Measurements from ENCODE around the gene GSTM3.

Gene GSTM3

DNA sequence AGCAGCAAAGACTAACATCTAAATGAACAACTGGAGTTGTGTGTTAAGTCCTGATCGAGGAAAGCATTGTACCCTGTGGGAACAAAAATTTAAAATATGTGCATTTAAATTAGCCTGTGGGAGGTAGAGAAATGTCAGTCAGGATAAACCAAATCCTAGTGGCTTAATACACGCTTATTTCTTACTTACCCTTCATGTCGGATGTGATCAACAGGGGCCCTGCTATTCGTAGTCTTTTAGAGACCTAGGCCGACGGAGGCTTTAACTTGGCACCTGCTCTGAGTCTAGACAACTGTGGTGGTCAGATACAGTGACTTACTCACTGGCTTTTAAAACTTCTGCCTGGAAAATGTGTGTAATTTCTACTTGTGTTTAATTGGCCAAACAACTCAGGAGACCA, 10.2 kb downstream of the GSTM3 start:
- TF ChIP-seq, protein P1, sequence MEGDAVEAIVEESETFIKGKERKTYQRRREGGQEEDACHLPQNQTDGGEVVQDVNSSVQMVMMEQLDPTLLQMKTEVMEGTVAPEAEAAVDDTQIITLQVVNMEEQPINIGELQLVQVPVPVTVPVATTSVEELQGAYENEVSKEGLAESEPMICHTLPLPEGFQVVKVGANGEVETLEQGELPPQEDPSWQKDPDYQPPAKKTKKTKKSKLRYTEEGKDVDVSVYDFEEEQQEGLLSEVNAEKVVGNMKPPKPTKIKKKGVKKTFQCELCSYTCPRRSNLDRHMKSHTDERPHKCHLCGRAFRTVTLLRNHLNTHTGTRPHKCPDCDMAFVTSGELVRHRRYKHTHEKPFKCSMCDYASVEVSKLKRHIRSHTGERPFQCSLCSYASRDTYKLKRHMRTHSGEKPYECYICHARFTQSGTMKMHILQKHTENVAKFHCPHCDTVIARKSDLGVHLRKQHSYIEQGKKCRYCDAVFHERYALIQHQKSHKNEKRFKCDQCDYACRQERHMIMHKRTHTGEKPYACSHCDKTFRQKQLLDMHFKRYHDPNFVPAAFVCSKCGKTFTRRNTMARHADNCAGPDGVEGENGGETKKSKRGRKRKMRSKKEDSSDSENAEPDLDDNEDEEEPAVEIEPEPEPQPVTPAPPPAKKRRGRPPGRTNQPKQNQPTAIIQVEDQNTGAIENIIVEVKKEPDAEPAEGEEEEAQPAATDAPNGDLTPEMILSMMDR (IDR thresholded peaks at IDR 0.05; ENCODE audit: low read depth, low read length, poor library complexity, severe bottlenecking): no peak
- TF ChIP-seq EZH2phosphoT487 (IDR thresholded peaks at IDR 0.05; ENCODE audit: borderline replicate concordance, low read length): no peak
- Histone ChIP-seq H3K4me2 (ENCODE audit: low read length) (no peak overlapping the region), H3K4me1 (ENCODE audit: control insufficient read depth, low read length) (no peaks in the 10 kb centered on the region), H3K27ac (ENCODE audit: low read depth, low read length) (no peak overlapping the region), H3K9me2 (replicated peaks; ENCODE audit: control insufficient read depth, low read length) (no peaks in the 10 kb centered on the region), H3F3A (ENCODE audit: control insufficient read depth, insufficient read depth) (no peaks in the 10 kb centered on the region), H3K79me2 (ENCODE audit: control insufficient read depth, low read length) (no peaks in the 10 kb centered on the region), H3K4me3 (ENCODE audit: low read length) (no peak overlapping the region), H4K20me1 (ENCODE audit: control insufficient read depth, insufficient read depth, low read depth, low read length) (no peaks in the 10 kb centered on the region), H3K36me3 (ENCODE audit: control insufficient read depth, low read length) (no peaks in the 10 kb centered on the region), H3K27me3 (ENCODE audit: control insufficient read depth, low read length) (peaks cover 15% of the 10 kb centered on the region), H3K9me3 (ENCODE audit: control insufficient read depth, insufficient read depth, low read length) (no peaks in the 10 kb centered on the region)

DNA sequence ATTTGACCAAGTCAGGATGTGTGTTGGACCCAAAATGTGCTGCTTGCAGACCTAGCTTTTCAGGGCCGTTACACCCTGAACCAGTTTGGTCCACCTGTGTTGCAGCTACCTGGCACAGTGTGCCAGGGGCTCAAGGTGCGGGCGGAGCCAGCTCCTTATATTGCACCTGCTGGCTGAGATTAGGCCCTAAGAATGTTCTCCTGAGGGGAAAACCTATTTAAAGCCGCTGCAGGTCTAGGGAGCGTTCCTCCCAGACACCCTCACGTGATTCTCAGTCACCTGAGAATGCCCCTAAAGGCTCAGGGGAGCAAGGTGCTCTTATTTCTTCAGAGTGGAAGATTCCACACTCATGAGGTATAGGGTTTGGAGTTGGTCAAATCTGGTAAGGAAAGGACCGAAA, 12.0 kb downstream of the GSTM3 start:
- H3F3A ChIP-seq (ENCODE audit: control insufficient read depth, insufficient read depth): no peaks in the 10 kb centered on the region
- H3K4me1 ChIP-seq (ENCODE audit: control insufficient read depth, low read length): no peaks in the 10 kb centered on the region
- no peaks in the 10 kb centered on the region for H3K79me2 ChIP-seq (ENCODE audit: control insufficient read depth, low read length)
- H3K4me2 ChIP-seq (ENCODE audit: low read length): no peak overlapping the region
- H4K20me1 ChIP-seq (ENCODE audit: control insufficient read depth, insufficient read depth, low read depth, low read length): no peaks in the 10 kb centered on the region
- H3K27me3 ChIP-seq (ENCODE audit: control insufficient read depth, low read length): peaks cover 15% of the 10 kb centered on the region
- H3K9me2 ChIP-seq (replicated peaks; ENCODE audit: control insufficient read depth, low read length): no peaks in the 10 kb centered on the region
- no peaks in the 10 kb centered on the region for H3K9me3 ChIP-seq (ENCODE audit: control insufficient read depth, insufficient read depth, low read length)
- no peaks in the 10 kb centered on the region for H3K36me3 ChIP-seq (ENCODE audit: control insufficient read depth, low read length)
- no peak for TF ChIP-seq EZH2phosphoT487 (IDR thresholded peaks at IDR 0.05; ENCODE audit: borderline replicate concordance, low read length)
- TF ChIP-seq, protein P1 (IDR thresholded peaks at IDR 0.05; ENCODE audit: low read depth, low read length, poor library complexity, severe bottlenecking): no peak
- H3K4me3 ChIP-seq (ENCODE audit: low read length): no peak overlapping the region
- no peak overlapping the region for H3K27ac ChIP-seq (ENCODE audit: low read depth, low read length)

DNA sequence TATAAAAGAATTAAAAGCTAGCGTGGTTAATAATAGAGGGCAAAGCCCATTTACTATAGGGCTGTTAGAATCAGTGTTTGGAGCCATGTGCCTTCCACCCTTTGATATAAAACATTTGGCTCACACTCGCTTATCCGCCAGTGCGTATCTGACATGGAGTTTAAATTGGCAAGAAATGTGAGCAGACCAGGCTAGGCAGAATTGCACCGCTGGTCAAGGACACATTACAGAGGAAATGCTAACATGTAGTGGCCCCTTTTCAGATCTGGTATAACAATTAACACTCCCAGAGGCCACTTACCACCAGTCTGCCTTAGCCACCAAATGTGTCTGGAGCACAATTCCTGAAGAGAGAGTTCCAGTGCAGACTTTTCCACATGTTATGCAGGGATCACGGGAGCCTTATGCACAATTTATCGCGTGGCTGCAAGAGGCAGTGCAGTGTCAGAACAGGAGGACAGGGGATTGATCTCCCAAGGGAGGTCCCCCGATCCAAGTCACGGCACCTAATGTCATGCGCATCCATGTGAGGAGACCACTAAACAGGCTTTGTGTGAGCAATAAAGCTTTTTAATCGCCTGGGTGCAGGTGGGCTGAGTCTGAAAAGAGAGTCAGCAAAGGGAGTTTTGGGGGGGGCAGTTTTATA, 14.0 kb downstream of the GSTM3 start:
- no peaks in the 10 kb centered on the region for H3F3A ChIP-seq (ENCODE audit: control insufficient read depth, insufficient read depth)
- no peak for TF ChIP-seq EZH2phosphoT487 (IDR thresholded peaks at IDR 0.05; ENCODE audit: borderline replicate concordance, low read length)
- TF ChIP-seq, protein P1 (IDR thresholded peaks at IDR 0.05; ENCODE audit: low read depth, low read length, poor library complexity, severe bottlenecking): no peak
- H3K4me1 ChIP-seq (ENCODE audit: control insufficient read depth, low read length): no peaks in the 10 kb centered on the region
- no peak overlapping the region for H3K4me2 ChIP-seq (ENCODE audit: low read length)
- H3K27ac ChIP-seq (ENCODE audit: low read depth, low read length): no peak overlapping the region
- H3K4me3 ChIP-seq (ENCODE audit: low read length): no peak overlapping the region
- no peaks in the 10 kb centered on the region for H3K36me3 ChIP-seq (ENCODE audit: control insufficient read depth, low read length)
- peaks cover 15% of the 10 kb centered on the region for H3K27me3 ChIP-seq (ENCODE audit: control insufficient read depth, low read length)
- no peaks in the 10 kb centered on the region for H3K79me2 ChIP-seq (ENCODE audit: control insufficient read depth, low read length)
- no peaks in the 10 kb centered on the region for H3K9me3 ChIP-seq (ENCODE audit: control insufficient read depth, insufficient read depth, low read length)
- no peaks in the 10 kb centered on the region for H3K9me2 ChIP-seq (replicated peaks; ENCODE audit: control insufficient read depth, low read length)
- H4K20me1 ChIP-seq (ENCODE audit: control insufficient read depth, insufficient read depth, low read depth, low read length): no peaks in the 10 kb centered on the region

Measured in DOHH2 (cell line).